ENCODE data around the gene ATRAID.

ATRAID gene

DNA sequence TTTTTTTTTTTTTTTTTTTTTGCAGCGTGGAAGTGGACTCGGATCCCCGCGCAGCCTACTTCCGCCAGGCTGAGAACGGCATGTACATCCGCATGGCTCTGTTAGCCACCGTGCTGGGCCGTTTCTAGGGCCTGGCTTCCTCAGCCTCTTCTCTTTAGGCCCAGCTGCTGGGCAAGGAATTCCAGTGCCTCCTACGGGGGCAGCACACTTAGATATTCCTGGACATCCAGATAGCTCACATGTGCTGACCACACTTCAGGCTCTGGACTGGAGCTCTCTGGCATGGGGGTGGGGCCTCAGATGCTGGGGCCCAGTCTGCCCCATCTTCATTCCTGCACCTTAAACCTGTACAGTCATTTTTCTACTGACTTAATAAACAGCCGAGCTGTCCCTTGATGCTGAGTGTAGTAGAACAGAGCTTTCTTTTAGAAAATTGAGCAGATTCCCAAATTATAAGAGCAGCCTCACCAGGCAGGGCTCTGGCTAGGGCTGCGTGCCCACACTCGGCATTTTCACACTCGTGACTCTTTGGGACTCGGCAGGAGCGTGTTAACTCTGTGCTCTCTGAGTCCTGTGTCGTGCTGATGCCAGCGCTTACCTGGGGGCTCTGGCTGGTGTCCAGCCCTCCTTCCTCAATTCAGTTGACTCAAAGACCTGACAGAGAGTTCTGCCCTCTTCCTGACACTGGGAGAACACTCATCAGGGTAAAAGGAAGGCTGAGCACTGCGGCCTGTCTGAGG is 31.7 kb downstream of the ATRAID start:
- TF ChIP-seq POLR2A (IDR thresholded peaks at IDR 0.05; ENCODE audit: low read depth, low read length), result no peak
- no peak for DNase-seq (ENCODE audit: insufficient read length, low spot score)
- no peak for FAIRE-seq

GRCh38 chr2:27245116-27245515 is 33.3 kb downstream of the ATRAID start:
- FAIRE-seq (no peak), DNase-seq (ENCODE audit: insufficient read length, low spot score) (no peak)
- no peak for TF ChIP-seq POLR2A (IDR thresholded peaks at IDR 0.05; ENCODE audit: low read depth, low read length)

DNA sequence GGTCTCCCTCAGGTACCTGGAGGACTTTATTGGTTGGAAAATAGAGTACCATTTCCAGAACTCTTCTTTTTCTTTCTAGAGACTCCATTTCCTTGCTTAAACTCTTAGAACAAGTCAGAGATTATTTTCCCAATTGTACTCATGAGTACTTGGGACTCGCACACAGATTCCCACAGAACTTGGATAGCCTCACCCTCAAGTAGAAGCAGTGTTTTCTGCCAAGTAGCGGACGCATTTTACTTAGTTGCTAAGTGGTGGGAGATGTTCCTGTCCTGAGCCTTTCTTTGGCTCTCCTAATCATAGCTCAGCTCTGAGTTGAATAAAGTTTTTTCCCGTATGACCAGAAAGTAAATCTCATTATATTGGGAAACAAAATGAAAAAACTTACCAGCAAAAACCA is 33.8 kb downstream of the ATRAID start:
- TF ChIP-seq POLR2A (IDR thresholded peaks at IDR 0.05; ENCODE audit: low read depth, low read length), result no peak
- DNase-seq (ENCODE audit: insufficient read length, low spot score) (no peak), FAIRE-seq (no peak)

- DNase-seq (ENCODE audit: insufficient read length, low spot score) (no peak), FAIRE-seq (no peak)
- TF ChIP-seq POLR2A (IDR thresholded peaks at IDR 0.05; ENCODE audit: low read depth, low read length), result no peak
Measured at GRCh38 chr2:27247893-27248292, 36.1 kb downstream of the ATRAID start.

- DNase-seq (ENCODE audit: insufficient read length, low spot score) (no peak), FAIRE-seq (no peak)
Measured at GRCh38 chr2:27249159-27249890, 37.5 kb downstream of the ATRAID start.

DNA sequence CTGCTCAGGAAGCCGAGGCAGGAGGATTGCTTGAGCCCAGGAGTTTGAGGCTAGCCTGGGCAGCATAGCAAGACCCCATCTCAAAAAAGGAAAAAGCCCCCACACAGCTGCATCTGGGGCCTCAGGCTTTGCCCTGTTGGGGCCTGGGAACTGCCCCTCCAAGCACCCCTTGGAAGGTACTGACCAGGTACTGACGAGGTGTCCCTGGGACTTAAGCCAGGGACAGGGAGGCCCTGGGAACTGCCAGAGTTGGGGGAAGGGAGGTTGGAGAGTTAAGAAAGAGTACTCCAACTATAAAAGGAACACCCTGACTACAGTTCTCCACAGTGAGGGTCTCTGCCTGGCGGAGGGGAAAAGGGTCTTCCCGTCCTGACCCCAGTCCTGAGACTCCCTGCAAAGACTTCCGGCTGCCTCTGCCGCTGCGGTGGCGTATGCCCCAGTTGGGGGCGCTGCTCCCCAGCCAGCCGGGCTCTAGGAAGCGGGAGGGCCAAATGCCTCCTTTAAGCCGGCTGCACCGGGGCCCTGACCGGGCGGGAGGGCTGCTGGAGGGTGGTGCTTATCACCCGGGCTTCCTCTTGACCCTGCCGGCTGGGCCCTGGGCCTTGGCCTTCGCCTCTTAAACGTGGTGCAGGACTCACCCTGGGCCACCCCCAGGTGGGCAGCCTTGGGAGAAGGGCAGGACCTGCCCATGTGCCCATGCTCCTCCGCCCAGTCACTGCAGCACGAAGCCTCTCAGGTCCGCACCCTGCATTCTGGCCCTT is 38.2 kb downstream of the ATRAID start:
- no peak for TF ChIP-seq POLR2A (IDR thresholded peaks at IDR 0.05; ENCODE audit: low read depth, low read length)
- DNase-seq (ENCODE audit: insufficient read length, low spot score) (no peak), FAIRE-seq (no peak)

More at GRCh38 chr2:27249159-27249890, 37.5 kb downstream of the ATRAID start:
- TF ChIP-seq POLR2A (IDR thresholded peaks at IDR 0.05; ENCODE audit: low read depth, low read length), result no peak

- DNase-seq (ENCODE audit: insufficient read length, low spot score), result no peak
- TF ChIP-seq POLR2A (IDR thresholded peaks at IDR 0.05; ENCODE audit: low read depth, low read length), result no peak
- no peak for FAIRE-seq
Measured at GRCh38 chr2:27250652-27251379, 39.0 kb downstream of the ATRAID start.

DNA sequence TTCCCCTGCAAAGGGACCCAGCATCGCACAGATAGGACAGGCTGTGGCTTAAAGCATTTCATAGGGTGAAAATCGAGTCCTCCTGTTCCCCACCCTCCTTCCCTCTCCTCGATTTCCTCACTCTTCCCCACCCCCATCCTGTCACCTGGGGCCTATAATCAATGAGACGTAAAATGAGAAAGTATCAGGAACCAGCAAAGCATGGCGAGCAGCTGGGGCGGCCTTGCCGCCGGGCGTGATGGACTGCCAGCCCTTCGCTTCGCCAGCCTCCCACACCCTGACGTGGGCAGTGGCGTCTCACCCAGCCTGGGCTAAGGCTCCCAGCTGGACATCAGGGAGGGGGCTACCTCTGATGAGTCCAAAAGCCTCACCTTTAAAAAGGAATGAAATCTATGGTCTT is 39.9 kb downstream of the ATRAID start:
- DNase-seq (ENCODE audit: insufficient read length, low spot score), result no peak
- no peak for TF ChIP-seq POLR2A (IDR thresholded peaks at IDR 0.05; ENCODE audit: low read depth, low read length)
- no peak for FAIRE-seq

DNA sequence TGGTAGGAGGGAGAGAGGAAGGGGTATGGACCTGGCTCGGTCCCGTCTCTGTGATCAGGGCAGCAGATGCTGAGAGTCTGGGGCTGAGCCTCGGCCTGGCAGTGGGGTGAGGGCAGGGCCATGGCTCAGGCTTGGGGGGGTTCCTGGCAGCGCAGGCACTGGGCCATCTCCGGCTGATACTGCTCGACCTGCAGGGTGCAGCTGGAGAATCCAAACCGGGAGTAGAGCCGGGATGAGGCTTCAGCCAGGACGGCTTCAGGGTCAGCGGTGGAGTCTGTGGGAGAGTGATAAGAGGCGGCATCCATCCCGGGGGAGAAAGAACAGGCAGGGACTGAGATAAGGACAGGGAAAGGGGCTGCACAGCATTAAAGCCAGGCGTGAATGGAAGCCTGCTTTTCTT is 43.3 kb downstream of the ATRAID start:
- no peak for DNase-seq (ENCODE audit: insufficient read length, low spot score)
- no peak for FAIRE-seq
- TF ChIP-seq POLR2A (IDR thresholded peaks at IDR 0.05; ENCODE audit: low read depth, low read length), result no peak

DNA sequence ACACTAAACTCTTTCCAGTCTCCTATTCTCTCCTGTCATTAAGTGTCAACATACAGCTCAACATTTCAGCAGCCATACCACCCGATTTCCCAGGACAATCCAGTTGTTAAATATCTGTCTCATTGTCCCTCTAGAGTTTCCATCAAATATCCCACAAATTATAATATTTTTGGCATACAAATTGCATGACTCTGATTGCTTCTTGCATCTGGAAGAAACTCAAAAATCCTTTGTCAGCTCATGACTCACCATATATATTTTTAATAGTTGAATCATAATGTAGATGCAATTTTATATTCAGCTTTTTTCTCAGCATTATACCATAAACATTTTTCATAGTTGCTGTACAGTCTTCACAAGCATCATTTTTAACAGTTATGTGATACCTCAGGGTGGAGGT is 43.8 kb downstream of the ATRAID start:
- FAIRE-seq (no peak), DNase-seq (ENCODE audit: insufficient read length, low spot score) (no peak)
- TF ChIP-seq POLR2A (IDR thresholded peaks at IDR 0.05; ENCODE audit: low read depth, low read length), result no peak

DNA sequence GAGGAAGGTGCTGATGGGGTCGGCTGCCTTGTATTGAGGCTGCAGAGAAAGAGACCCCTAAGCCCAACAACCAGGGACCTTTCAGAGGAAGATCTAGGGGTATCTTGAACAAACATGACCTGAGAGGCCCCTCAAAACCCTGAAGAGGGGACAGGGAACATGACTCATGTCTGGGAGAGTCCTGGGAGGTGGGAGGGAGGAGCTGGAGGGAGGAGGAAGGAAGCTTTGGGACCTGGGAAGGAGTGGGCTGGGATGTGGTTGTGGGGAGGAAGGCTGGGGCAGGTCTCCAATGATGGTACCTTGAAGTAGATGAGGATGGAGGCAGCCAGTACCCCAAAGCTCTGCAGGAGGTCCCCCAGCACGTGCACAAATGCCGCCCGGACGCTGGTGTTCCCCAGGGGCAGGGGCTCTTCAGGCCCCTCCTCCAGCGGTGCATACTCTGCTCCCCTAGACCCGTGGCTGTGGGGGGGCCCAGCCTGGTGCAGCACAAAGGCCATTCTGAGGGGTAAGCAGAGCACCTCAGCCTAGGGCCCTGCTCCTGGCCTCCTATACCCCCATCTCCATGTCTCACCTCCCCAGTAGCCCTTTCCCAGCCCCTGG is 45.1 kb downstream of the ATRAID start:
- no peak for TF ChIP-seq POLR2A (IDR thresholded peaks at IDR 0.05; ENCODE audit: low read depth, low read length)
- DNase-seq (ENCODE audit: insufficient read length, low spot score) (no peak), FAIRE-seq (no peak)

GRCh38 chr2:27258051-27258450 is 46.2 kb downstream of the ATRAID start:
- FAIRE-seq, result no peak
- no peak for DNase-seq (ENCODE audit: insufficient read length, low spot score)
- no peak for TF ChIP-seq POLR2A (IDR thresholded peaks at IDR 0.05; ENCODE audit: low read depth, low read length)

DNA sequence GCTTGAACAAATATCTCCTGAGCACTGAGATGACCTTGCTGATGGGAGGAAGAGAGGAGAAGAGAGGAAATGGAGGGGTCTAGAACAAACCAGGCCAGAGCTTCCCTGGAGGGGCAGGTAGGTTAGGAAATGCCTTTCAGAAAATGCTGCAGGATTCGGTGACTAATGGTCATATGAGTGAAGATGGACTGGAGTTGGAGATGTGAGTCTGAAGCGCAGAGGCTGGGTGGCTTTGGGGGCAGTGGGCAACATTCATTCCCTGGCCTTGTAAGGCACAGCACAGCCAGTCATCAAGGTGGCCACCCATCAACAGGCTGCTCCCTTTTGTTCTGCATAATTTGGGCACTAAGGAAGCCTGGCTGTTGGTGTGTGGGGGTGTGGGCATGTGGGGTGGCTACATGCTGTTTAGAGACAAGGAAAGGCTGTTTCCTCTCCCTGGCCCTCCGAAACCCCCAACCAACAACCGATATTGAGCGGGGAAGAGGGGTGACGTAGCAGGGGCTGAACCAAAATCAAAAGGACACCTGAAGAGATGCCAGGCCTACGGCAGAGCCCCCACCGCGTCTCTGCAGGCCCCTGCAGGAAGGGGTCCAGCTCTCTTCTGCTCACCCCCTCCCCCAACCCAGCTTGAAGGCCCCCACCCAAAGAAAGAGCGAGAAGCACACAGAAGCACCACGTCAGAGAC is 49.5 kb downstream of the ATRAID start:
- TF ChIP-seq POLR2A (IDR thresholded peaks at IDR 0.05; ENCODE audit: low read depth, low read length), result no peak
- FAIRE-seq (no peak), DNase-seq (ENCODE audit: insufficient read length, low spot score) (no peak)

Data from H54 (cell line).